ENCODE measurements around the gene DLGAP1. TPM values are rescaled to one million over a fixed set of nuclear protein-coding genes. Genes with fewer than 3 reads are reported as not detected.
A peak's percentile ranks its signal among the peaks of the same experiment; 100 is the strongest.

The DLGAP1 gene
- total and polyA plus RNA-seq, 2 of the 4 experiments (the other 2 are of a cell fraction): under 0.01 to 0.09 TPM

DNA sequence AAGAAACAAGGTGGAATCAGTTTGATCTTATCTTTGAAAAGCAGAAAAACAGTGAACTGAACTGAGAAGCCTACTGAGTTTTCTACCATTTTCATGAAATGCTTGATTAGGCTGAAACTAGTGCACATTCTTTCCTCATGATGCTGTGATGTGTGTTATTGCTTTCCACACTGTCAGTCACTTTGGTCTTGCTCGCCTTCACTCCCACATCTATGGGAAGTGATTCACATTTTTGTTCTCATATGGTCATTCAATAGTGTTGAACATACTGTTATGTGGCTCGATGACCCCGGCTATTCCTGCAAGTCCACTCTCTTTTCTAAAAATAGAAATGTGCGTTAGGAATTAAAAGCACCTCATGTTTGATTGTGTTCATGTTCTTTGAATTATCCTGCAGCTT lies 875.4 kb downstream of the DLGAP1 start:
- Histone ChIP-seq H3K4me3 (ENCODE audit: insufficient read depth, low read depth, low read length) (no peak overlapping the region), H3K4ac (ENCODE audit: low read depth, low read length) (no peak overlapping the region; the same call in 1 of the 2 replicates), H2BK15ac (ENCODE audit: low read depth, low read length) (no peak overlapping the region), H3K18ac (ENCODE audit: low read depth, low read length) (no peak overlapping the region), H3K36me3 (ENCODE audit: control insufficient read depth, insufficient read depth, low read length) (no peaks in the 10 kb centered on the region), H3K23ac (ENCODE audit: low read depth, low read length) (no peak overlapping the region; the same call in 1 of the 2 replicates), H4K20me1 (ENCODE audit: insufficient read depth, low read length) (no peaks in the 10 kb centered on the region), H4K8ac (ENCODE audit: low read depth in 2 of 2, low read length in 2 of 2) (peak overlapping the region in 1 of 2 experiments; percentile 21; a peak in 1 of 4 replicates), H2AFZ (replicated peaks; ENCODE audit: low read length, poor library complexity) (peak overlapping the region; percentile 57), H3K56ac (ENCODE audit: extremely low read depth, insufficient read depth, low read length) (no peak overlapping the region), H2AK9ac (replicated peaks; ENCODE audit: low read depth, low read length, poor library complexity) (no peak overlapping the region), H2BK5ac (ENCODE audit: low read depth, low read length, poor library complexity, severe bottlenecking) (peak overlapping the region; percentile 42), H4K91ac (ENCODE audit: insufficient read depth, low read depth, low read length) (peak overlapping the region; percentile 45; the same call in 1 of the 2 replicates), H3K9me1 (ENCODE audit: insufficient read depth, low read length) (peaks cover 4% of the 10 kb centered on the region), H3K4me2 (ENCODE audit: low read depth, low read length) (peak overlapping the region; percentile 4; the same call in 1 of the 2 replicates), H4K5ac (ENCODE audit: low read depth, low read length) (no peak overlapping the region), H3K79me1 (ENCODE audit: low read depth in 1 of 2, low read length in 2 of 2) (no peaks in the 10 kb centered on the region), H3K27ac (ENCODE audit: insufficient read depth, low read length) (no peak overlapping the region), H3K4me1 (ENCODE audit: control insufficient read depth, insufficient read depth, low read length) (peaks cover 5% of the 10 kb centered on the region), H3K9me3 (ENCODE audit: control insufficient read depth, insufficient read depth, low read length) (no peaks in the 10 kb centered on the region), H2AK5ac (ENCODE audit: low read depth, low read length) (no peak overlapping the region), H2BK20ac (ENCODE audit: low read depth, low read length) (peak overlapping the region; percentile 2; the same call in 1 of the 2 replicates), H3K14ac (replicated peaks; ENCODE audit: low read depth, low read length) (no peak overlapping the region), H3K27me3 (ENCODE audit: control insufficient read depth, insufficient read depth, low read length) (no peaks in the 10 kb centered on the region), H2BK120ac (ENCODE audit: low read depth, low read length) (peak overlapping the region; percentile 62; the same call in 1 of the 2 replicates), H3K9ac (ENCODE audit: low read depth, low read length) (no peak overlapping the region)
- BruUV-seq (replicated peaks): no TSS peak
- no CpG with 5 or more reads among the region's 4 CpGs for WGBS, 2 experiments (ENCODE audit: extremely low coverage in 2 of 2, insufficient read length in 1 of 2)
- in situ Hi-C loops (cut with MboI; ENCODE audit: low sequenced_read_pairs): no loop called here
- 0 out of 2 replicates have a peak, but pooled peaks have one; percentile 16 for TF ChIP-seq BHLHE40 (IDR thresholded peaks at IDR 0.05; ENCODE audit: low read depth, low read length)
- TF ChIP-seq MAFK (IDR thresholded peaks at IDR 0.05; ENCODE audit: low read depth, low read length): peak; percentile 38; the same call in 1 of the 2 replicates
- no peak for TF ChIP-seq POLR2A (IDR thresholded peaks at IDR 0.05; ENCODE audit: low read depth, low read length)
- no peak for TF ChIP-seq MXI1 (IDR thresholded peaks at IDR 0.05; ENCODE audit: borderline replicate concordance, low read depth, low read length)
- TF ChIP-seq CEBPB (IDR thresholded peaks at IDR 0.05; ENCODE audit: low read depth, low read length): peak; percentile 52; the same call in 1 of the 2 replicates
- peak; percentile 37; the same call in 1 of the 2 replicates for TF ChIP-seq FOS (IDR thresholded peaks at IDR 0.05; ENCODE audit: low read depth, low read length)
- ATAC-seq (ENCODE audit: low read depth): peak; percentile 97
- CTCF ChIA-PET: interaction anchor here (1.0 kb wide), 1 partner anchor 124 kb away, joined by 3 read pairs; no protein-coding TSS in a partner anchor
- dilution Hi-C loops (cut with HindIII; ENCODE audit: low sequenced_read_pairs, unreplicated experiment): no loop called here
- intact Hi-C loops (cut with micrococcal nuclease): no loop called here
- POLR2A ChIA-PET (ENCODE audit: unreplicated experiment): no interaction called here
- peak; percentile 97 for DNase-seq
